ENCODE results near the gene SPTBN1. TPM values are rescaled to one million over a fixed set of nuclear protein-coding genes. Genes with fewer than 3 reads are reported as not detected.

The SPTBN1 gene
- total RNA-seq, 1 donor from 2014 or later, result 53.8 TPM

- intact Hi-C loops (cut with micrococcal nuclease), result loop anchor here (2.0 to 5.0 kb wide), 6 partner anchors 46 to 1047 kb away; partner anchors contain the start of genes EML6, PPP4R3B and RTN4
- no peaks in the 10 kb centered on the region for H3K9me3 Mint-ChIP-seq
- peaks cover 7% of the 10 kb centered on the region for H3K36me3 Mint-ChIP-seq (ENCODE audit: low read depth)
Observed at GRCh38 chr2:54570321-54570855, 114.3 kb downstream of the SPTBN1 start.

GRCh38 chr2:54570925-54571694, 115.0 kb downstream of the SPTBN1 start:
- Mint-ChIP-seq H3K27ac (peak overlapping the region; percentile 96), H3K9me3 (peaks cover 3% of the 10 kb centered on the region), H3K4me1 (peaks cover 78% of the 10 kb centered on the region), H3K36me3 (ENCODE audit: low read depth) (peaks cover 5% of the 10 kb centered on the region), H3K27me3 (no peaks in the 10 kb centered on the region), H3K4me3 (peak overlapping the region; percentile 79)
- intact Hi-C loops (cut with micrococcal nuclease), result loop anchor here (1.0 to 5.0 kb wide), 8 partner anchors 35 to 1046 kb away; partner anchors contain the start of genes EML6, PPP4R3B and RTN4
- DNase-seq, result peak; percentile 95

More at GRCh38 chr2:54570321-54570855, 114.3 kb downstream of the SPTBN1 start:
- no peak for DNase-seq
- Mint-ChIP-seq H3K4me3 (peak overlapping the region; percentile 79), H3K27me3 (no peaks in the 10 kb centered on the region), H3K4me1 (peaks cover 78% of the 10 kb centered on the region), H3K27ac (peak overlapping the region; percentile 96)

- Mint-ChIP-seq H3K4me3 (peak overlapping the region; percentile 87), H3K27me3 (no peaks in the 10 kb centered on the region), H3K36me3 (ENCODE audit: low read depth) (peaks cover 9% of the 10 kb centered on the region), H3K4me1 (peaks cover 83% of the 10 kb centered on the region), H3K9me3 (peaks cover 3% of the 10 kb centered on the region), H3K27ac (peak overlapping the region; percentile 96)
- DNase-seq, result peak; percentile 87
- intact Hi-C loops (cut with micrococcal nuclease), result loop anchor here (1.0 to 5.0 kb wide), 5 partner anchors 8 to 1045 kb away; partner anchors contain the start of genes PPP4R3B and RTN4
Observed at GRCh38 chr2:54572262-54572635, 116.1 kb downstream of the SPTBN1 start.

GRCh38 chr2:54572636-54573536, 116.8 kb downstream of the SPTBN1 start:
- intact Hi-C loops (cut with micrococcal nuclease), result loop anchor here (1.0 to 5.0 kb wide), 5 partner anchors 7 to 1044 kb away; partner anchors contain the start of genes PPP4R3B and RTN4

GRCh38 chr2:54573537-54573919, 117.4 kb downstream of the SPTBN1 start:
- peak overlapping the region; percentile 87 for H3K4me3 Mint-ChIP-seq
- intact Hi-C loops (cut with micrococcal nuclease), result loop anchor here (5.0 kb wide), 4 partner anchors 479 to 1044 kb away; partner anchors contain the start of genes PPP4R3B and RTN4
- peaks cover 14% of the 10 kb centered on the region for H3K36me3 Mint-ChIP-seq (ENCODE audit: low read depth)
- peak overlapping the region; percentile 96 for H3K27ac Mint-ChIP-seq
- peaks cover 88% of the 10 kb centered on the region for H3K4me1 Mint-ChIP-seq
- H3K9me3 Mint-ChIP-seq, result peaks cover 3% of the 10 kb centered on the region
- H3K27me3 Mint-ChIP-seq, result no peaks in the 10 kb centered on the region
- no peak for DNase-seq

More at GRCh38 chr2:54572636-54573536, 116.8 kb downstream of the SPTBN1 start:
- Mint-ChIP-seq H3K36me3 (ENCODE audit: low read depth) (peaks cover 9% of the 10 kb centered on the region), H3K27me3 (no peaks in the 10 kb centered on the region), H3K4me3 (peak overlapping the region; percentile 87), H3K27ac (peak overlapping the region; percentile 96), H3K4me1 (peaks cover 85% of the 10 kb centered on the region), H3K9me3 (peaks cover 3% of the 10 kb centered on the region)
- peak; percentile 88 for DNase-seq

- H3K36me3 Mint-ChIP-seq (ENCODE audit: low read depth), result peaks cover 16% of the 10 kb centered on the region
- peak; percentile 92 for DNase-seq
- peak overlapping the region; percentile 87 for H3K4me3 Mint-ChIP-seq
- H3K4me1 Mint-ChIP-seq, result peaks cover 90% of the 10 kb centered on the region
- peak overlapping the region; percentile 96 for H3K27ac Mint-ChIP-seq
- H3K27me3 Mint-ChIP-seq, result no peaks in the 10 kb centered on the region
- intact Hi-C loops (cut with micrococcal nuclease), result loop anchor here (2.0 to 5.0 kb wide), 5 partner anchors 15 to 1043 kb away; partner anchors contain the start of genes PPP4R3B and RTN4
- peaks cover 3% of the 10 kb centered on the region for H3K9me3 Mint-ChIP-seq
Observed at GRCh38 chr2:54574107-54574859, 118.2 kb downstream of the SPTBN1 start.

GRCh38 chr2:54574860-54575247, 118.7 kb downstream of the SPTBN1 start:
- Mint-ChIP-seq H3K36me3 (ENCODE audit: low read depth) (peaks cover 16% of the 10 kb centered on the region), H3K27me3 (no peaks in the 10 kb centered on the region), H3K4me3 (peak overlapping the region; percentile 87), H3K9me3 (peaks cover 3% of the 10 kb centered on the region), H3K4me1 (peaks cover 90% of the 10 kb centered on the region), H3K27ac (peak overlapping the region; percentile 96)
- intact Hi-C loops (cut with micrococcal nuclease), result loop anchor here (2.0 to 5.0 kb wide), 5 partner anchors 14 to 1042 kb away; partner anchors contain the start of genes PPP4R3B and RTN4
- DNase-seq, result no peak

GRCh38 chr2:54575379-54575888, 119.3 kb downstream of the SPTBN1 start:
- Mint-ChIP-seq H3K27me3 (no peaks in the 10 kb centered on the region), H3K9me3 (peaks cover 3% of the 10 kb centered on the region), H3K36me3 (ENCODE audit: low read depth) (peaks cover 17% of the 10 kb centered on the region), H3K4me3 (peak overlapping the region; percentile 87), H3K4me1 (peaks cover 89% of the 10 kb centered on the region), H3K27ac (peak overlapping the region; percentile 96)
- peak; percentile 77 for DNase-seq
- intact Hi-C loops (cut with micrococcal nuclease), result loop anchor here (2.0 kb wide), 1 partner anchor 13 kb away; no protein-coding TSS in a partner anchor

- DNase-seq, result no peak
- H3K9me3 Mint-ChIP-seq, result peaks cover 3% of the 10 kb centered on the region
- intact Hi-C loops (cut with micrococcal nuclease), result no loop called here
- peak overlapping the region; percentile 96 for H3K27ac Mint-ChIP-seq
- peak overlapping the region; percentile 55 for H3K4me3 Mint-ChIP-seq
- peaks cover 85% of the 10 kb centered on the region for H3K4me1 Mint-ChIP-seq
- H3K36me3 Mint-ChIP-seq (ENCODE audit: low read depth), result peaks cover 17% of the 10 kb centered on the region
- no peaks in the 10 kb centered on the region for H3K27me3 Mint-ChIP-seq
Observed at GRCh38 chr2:54577035-54577434, 120.9 kb downstream of the SPTBN1 start.

- DNase-seq, result no peak
- Mint-ChIP-seq H3K36me3 (ENCODE audit: low read depth) (peaks cover 19% of the 10 kb centered on the region), H3K9me3 (peaks cover 3% of the 10 kb centered on the region), H3K27ac (peak overlapping the region; percentile 81), H3K27me3 (no peaks in the 10 kb centered on the region), H3K4me3 (peak overlapping the region; percentile 60), H3K4me1 (peaks cover 87% of the 10 kb centered on the region)
- intact Hi-C loops (cut with micrococcal nuclease), result no loop called here
Observed at GRCh38 chr2:54577944-54578647, 122.0 kb downstream of the SPTBN1 start.

GRCh38 chr2:54578648-54579045, 122.5 kb downstream of the SPTBN1 start:
- H3K9me3 Mint-ChIP-seq, result peaks cover 3% of the 10 kb centered on the region
- no peak for DNase-seq
- no peaks in the 10 kb centered on the region for H3K27me3 Mint-ChIP-seq
- intact Hi-C loops (cut with micrococcal nuclease), result no loop called here
- H3K4me1 Mint-ChIP-seq, result peaks cover 86% of the 10 kb centered on the region
- H3K36me3 Mint-ChIP-seq (ENCODE audit: low read depth), result peaks cover 19% of the 10 kb centered on the region
- peak overlapping the region; percentile 60 for H3K4me3 Mint-ChIP-seq
- H3K27ac Mint-ChIP-seq, result peak overlapping the region; percentile 81

GRCh38 chr2:54579061-54579681, 123.0 kb downstream of the SPTBN1 start:
- DNase-seq, result no peak
- Mint-ChIP-seq H3K4me3 (peak overlapping the region; percentile 77), H3K9me3 (peaks cover 3% of the 10 kb centered on the region), H3K27me3 (no peaks in the 10 kb centered on the region), H3K4me1 (peaks cover 84% of the 10 kb centered on the region), H3K27ac (peak overlapping the region; percentile 93), H3K36me3 (ENCODE audit: low read depth) (peaks cover 19% of the 10 kb centered on the region)
- intact Hi-C loops (cut with micrococcal nuclease), result no loop called here

Data from activated CD4-positive, alpha-beta T cell treated with anti-CD3 and anti-CD28 coated beads, Interleukin-2, amount 10 ng/mL, durations not matched to agents 24 days and 14 days (primary cell).